Liver (tissue), 9 donors: Measurements from ENCODE around the gene WFDC12. TPM values are rescaled to one million over a fixed set of nuclear protein-coding genes. Genes with fewer than 3 reads are reported as not detected.

Experiments used
- DNase-seq: peaks from one replicate; pipeline ENCODE4 v3.0.0-alpha.2; 2017; ENCODE audit warnings: low spot score
- H3K27ac ChIP-seq, 2 donors: one replicate each; pipeline ENCODE4 v1.7.0; 2013; ENCODE audit warnings: inconsistent platforms in 2 of 2, low read length in 2 of 2, control low read depth in 1 of 2, low read depth in 1 of 2, mild to moderate bottlenecking in 1 of 2
- H3K27me3 ChIP-seq, 4 donors: one replicate each; pipeline versions ENCODE4 v1.6.1 to v1.7.0; 2013; ENCODE audit warnings: low read length in 3 of 4, inconsistent platforms in 1 of 4, mild to moderate bottlenecking in 1 of 4, moderate library complexity in 1 of 4; ENCODE audit not compliant: control insufficient read depth in 4 of 4, insufficient read depth in 4 of 4
- H3K36me3 ChIP-seq, 4 donors: one replicate each; pipeline versions ENCODE4 v1.6.1 to v1.7.0; 2013; ENCODE audit warnings: low read length in 3 of 4, mild to moderate bottlenecking in 3 of 4, low read depth in 1 of 4, moderate library complexity in 1 of 4; ENCODE audit not compliant: control insufficient read depth in 4 of 4, insufficient read depth in 3 of 4
- H3K4me1 ChIP-seq, 4 donors: one replicate each; pipeline versions ENCODE4 v1.6.1 to v1.7.0; 2013; ENCODE audit warnings: low read length in 3 of 4, mild to moderate bottlenecking in 3 of 4, moderate library complexity in 1 of 4; ENCODE audit not compliant: control insufficient read depth in 4 of 4, insufficient read depth in 4 of 4
- H3K4me3 ChIP-seq, 3 donors: one replicate each; pipeline versions ENCODE4 v1.6.1 to v1.7.0; 2013; ENCODE audit warnings: low read length in 3 of 3, control low read depth in 1 of 3, low read depth in 1 of 3, mild to moderate bottlenecking in 1 of 3
- H3K9ac ChIP-seq, 2 donors: one replicate each; pipeline ENCODE4 v1.7.0; 2013; ENCODE audit warnings: low read length in 2 of 2, mild to moderate bottlenecking in 2 of 2, moderate library complexity in 2 of 2, control low read depth in 1 of 2, low read depth in 1 of 2
- H3K9me3 ChIP-seq, 4 donors: one replicate each; pipeline versions ENCODE4 v1.6.1 to v1.7.0; 2013; ENCODE audit warnings: low read length in 3 of 4; ENCODE audit not compliant: control insufficient read depth in 4 of 4
- EGR1 ChIP-seq, 2 donors: IDR thresholded peaks; 2 replicates each; pipeline ENCODE4 v1.6.1; 2016 to 2018; ENCODE audit warnings: antibody characterized with exemption in 2 of 2, low read depth in 2 of 2
- FOXA1 ChIP-seq: IDR thresholded peaks from 2 replicates; pipeline ENCODE4 v1.6.1; 2016; ENCODE audit warnings: antibody characterized with exemption
- FOXA2 ChIP-seq: IDR thresholded peaks from 2 replicates; pipeline ENCODE4 v1.6.1; 2016; ENCODE audit warnings: antibody characterized with exemption
- GABPA ChIP-seq, 2 donors: IDR thresholded peaks in 1 of 2; conservative IDR thresholded peaks in 1 of 2; 2 replicates each; pipeline ENCODE4 v1.6.1; 2016; ENCODE audit warnings: antibody characterized with exemption in 2 of 2, mild to moderate bottlenecking in 1 of 2, moderate library complexity in 1 of 2
- HNF4A ChIP-seq, 2 donors: conservative IDR thresholded peaks; 2 replicates each; pipeline ENCODE4 v1.6.1; 2016; ENCODE audit warnings: antibody characterized with exemption in 2 of 2, mild to moderate bottlenecking in 2 of 2
- HNF4G ChIP-seq: IDR thresholded peaks from 2 replicates; pipeline ENCODE4 v1.6.1; 2016; ENCODE audit warnings: antibody characterized with exemption
- JUND ChIP-seq, 2 donors: IDR thresholded peaks; 2 replicates each; pipeline ENCODE4 v1.6.1; 2016; ENCODE audit warnings: antibody characterized with exemption in 2 of 2
- NR2F2 ChIP-seq: IDR thresholded peaks from 2 replicates; pipeline ENCODE4 v1.6.1; 2016; ENCODE audit warnings: antibody characterized with exemption
- RAD21 ChIP-seq, 2 donors: IDR thresholded peaks; 2 replicates each; pipeline ENCODE4 v1.6.1; 2016; ENCODE audit warnings: antibody characterized with exemption in 2 of 2, mild to moderate bottlenecking in 2 of 2
- RXRA ChIP-seq, 2 donors: IDR thresholded peaks; 2 replicates each; pipeline ENCODE4 v1.6.1; 2017 to 2018; ENCODE audit warnings: antibody characterized with exemption in 2 of 2, mild to moderate bottlenecking in 1 of 2
- SP1 ChIP-seq: IDR thresholded peaks from 2 replicates; pipeline ENCODE4 v1.6.1; 2018; ENCODE audit warnings: antibody characterized with exemption, mild to moderate bottlenecking
- TAF1 ChIP-seq: conservative IDR thresholded peaks from 2 replicates; pipeline ENCODE4 v1.6.1; 2016; ENCODE audit warnings: antibody characterized with exemption, mild to moderate bottlenecking
- YY1 ChIP-seq: IDR thresholded peaks from 2 replicates; pipeline ENCODE4 v1.6.1; 2016; ENCODE audit warnings: antibody characterized with exemption, mild to moderate bottlenecking
- WGBS: extraction: QIAGEN DNeasy Blood & Tissue Kit; methylation state at CpG from one replicate; pipeline ENCODE4 v1.1.7; 2013; 5-methylcytosine and 5-hydroxymethylcytosine counted together
- polyA plus RNA-seq, 2 donors: library from polyadenylated mRNA; stranded (reverse) in 1 of 2; unstranded in 1 of 2; fragments of 200-250 nt in 1 of 2; fragments of >200 nt in 1 of 2; fragmentation: Nextera tagmentation in 1 of 2; extraction: Ambion mirVana in 1 of 2; gene quantifications; one replicate each; pipeline versions ENCODE4 v1.2.1 to v1.2.3, GENCODE V29; 2013 to 2015
- total RNA-seq, 2 donors: library from RNA; depleted of rRNA; stranded (reverse); fragments of >200 nt; gene quantifications; one replicate each; pipeline ENCODE4 v1.2.3, GENCODE V29; 2014
- TF ChIP-seq, protein P1 (sequence below): fragments of 150-350 bp; IDR thresholded peaks from 2 replicates; pipeline ENCODE4 v1.5.1; 2017; ENCODE audit warnings: improper control_type of control experiment, low read depth, low read length; ENCODE audit not compliant: missing input control
- TF ChIP-seq, protein P2 (sequence below): IDR thresholded peaks from 2 replicates; pipeline ENCODE4 v1.6.1; 2016; ENCODE audit warnings: antibody characterized with exemption
- TF ChIP-seq, protein P3 (sequence below): IDR thresholded peaks from 2 replicates; pipeline ENCODE4 v1.6.1; 2016; ENCODE audit warnings: antibody characterized with exemption
- TF ChIP-seq, protein P4 (sequence below): IDR thresholded peaks from 2 replicates; pipeline ENCODE4 v1.6.1; 2016; ENCODE audit warnings: antibody characterized with exemption, mild to moderate bottlenecking
- TF ChIP-seq, protein P5 (sequence below): IDR thresholded peaks from 2 replicates; pipeline ENCODE4 v1.6.1; 2016; ENCODE audit warnings: antibody characterized with exemption
- donor health status: healthy.
- donor health status: healthy.
- donor health status: healthy.
- donor health status: healthy.
- donor health status: healthy.

WFDC12 gene
- total and polyA plus RNA-seq, 4 donors = not detected

DNA sequence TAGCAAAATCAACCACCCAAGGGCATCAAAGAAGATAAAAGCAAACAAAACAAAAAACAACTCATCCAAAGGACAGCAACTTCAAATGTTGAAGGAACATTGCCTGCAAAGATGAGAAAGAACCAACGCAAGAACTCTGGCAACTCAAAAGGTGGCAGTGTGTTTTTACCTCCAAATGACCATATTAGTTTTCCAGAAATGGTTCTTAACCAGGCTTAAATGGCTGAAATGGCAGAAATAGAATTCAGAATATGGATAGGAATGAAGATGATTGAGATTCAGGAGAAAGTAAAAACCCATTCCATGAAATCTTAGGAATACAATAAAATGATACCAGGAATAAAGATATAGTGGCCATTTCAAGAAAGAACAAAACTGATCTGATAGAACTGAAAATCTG lies 40.6 kb upstream of the WFDC12 start (continued):
- TF ChIP-seq, protein P1, sequence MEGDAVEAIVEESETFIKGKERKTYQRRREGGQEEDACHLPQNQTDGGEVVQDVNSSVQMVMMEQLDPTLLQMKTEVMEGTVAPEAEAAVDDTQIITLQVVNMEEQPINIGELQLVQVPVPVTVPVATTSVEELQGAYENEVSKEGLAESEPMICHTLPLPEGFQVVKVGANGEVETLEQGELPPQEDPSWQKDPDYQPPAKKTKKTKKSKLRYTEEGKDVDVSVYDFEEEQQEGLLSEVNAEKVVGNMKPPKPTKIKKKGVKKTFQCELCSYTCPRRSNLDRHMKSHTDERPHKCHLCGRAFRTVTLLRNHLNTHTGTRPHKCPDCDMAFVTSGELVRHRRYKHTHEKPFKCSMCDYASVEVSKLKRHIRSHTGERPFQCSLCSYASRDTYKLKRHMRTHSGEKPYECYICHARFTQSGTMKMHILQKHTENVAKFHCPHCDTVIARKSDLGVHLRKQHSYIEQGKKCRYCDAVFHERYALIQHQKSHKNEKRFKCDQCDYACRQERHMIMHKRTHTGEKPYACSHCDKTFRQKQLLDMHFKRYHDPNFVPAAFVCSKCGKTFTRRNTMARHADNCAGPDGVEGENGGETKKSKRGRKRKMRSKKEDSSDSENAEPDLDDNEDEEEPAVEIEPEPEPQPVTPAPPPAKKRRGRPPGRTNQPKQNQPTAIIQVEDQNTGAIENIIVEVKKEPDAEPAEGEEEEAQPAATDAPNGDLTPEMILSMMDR = no peak
- TF ChIP-seq HNF4A (conservative IDR thresholded peaks at IDR 0.05) = no peak

DNA sequence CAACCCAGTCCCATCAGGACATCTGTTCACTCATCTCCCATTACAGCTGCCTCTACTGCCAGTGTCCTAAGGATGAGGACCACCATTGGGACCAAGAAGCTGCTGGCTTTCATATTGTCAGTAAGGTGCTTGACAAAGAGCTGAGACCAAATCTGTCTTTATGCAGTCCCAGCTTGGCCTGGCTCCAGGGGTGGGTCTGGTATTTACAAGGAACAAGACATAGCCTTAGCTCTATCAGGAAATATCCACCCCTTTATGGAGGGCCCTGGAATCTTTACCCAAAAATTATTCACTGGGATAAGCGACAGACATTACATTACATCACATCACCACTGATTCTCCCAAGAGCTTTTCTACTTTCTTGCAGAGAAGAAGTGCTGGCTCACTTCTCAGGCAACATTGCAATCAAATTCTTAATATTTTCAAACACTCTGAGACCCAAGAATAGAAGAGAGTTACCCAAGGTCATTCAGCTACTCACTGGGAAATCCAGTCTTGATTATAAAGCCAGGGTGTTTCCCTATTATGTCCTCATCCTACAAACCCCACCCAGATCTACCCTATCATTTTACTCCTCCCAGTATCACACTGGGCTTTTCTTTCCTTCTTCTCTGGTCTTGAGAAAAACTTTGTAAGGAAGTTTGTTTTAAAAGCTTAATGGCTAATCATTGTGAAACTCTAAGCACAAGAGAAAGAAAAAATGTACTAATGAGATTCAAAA lies 39.0 kb upstream of the WFDC12 start:
- no peak overlapping the region for H3K9ac ChIP-seq
- H3K27me3 ChIP-seq = peaks cover 0 to 4% (median under 1%) of the 10 kb centered on the region in 4 donors
- H3K36me3 ChIP-seq = no peaks in the 10 kb centered on the region
- no peak for TF ChIP-seq FOXA2
- WGBS = 54% methylated on average over 1 of the region's 1 CpG
- no peak overlapping the region for H3K27ac ChIP-seq
- no peaks in the 10 kb centered on the region for H3K4me1 ChIP-seq
- peaks cover 0 to 6% (median 5%) of the 10 kb centered on the region in 4 donors for H3K9me3 ChIP-seq
- no peak overlapping the region for H3K4me3 ChIP-seq
- no peak for DNase-seq

DNA sequence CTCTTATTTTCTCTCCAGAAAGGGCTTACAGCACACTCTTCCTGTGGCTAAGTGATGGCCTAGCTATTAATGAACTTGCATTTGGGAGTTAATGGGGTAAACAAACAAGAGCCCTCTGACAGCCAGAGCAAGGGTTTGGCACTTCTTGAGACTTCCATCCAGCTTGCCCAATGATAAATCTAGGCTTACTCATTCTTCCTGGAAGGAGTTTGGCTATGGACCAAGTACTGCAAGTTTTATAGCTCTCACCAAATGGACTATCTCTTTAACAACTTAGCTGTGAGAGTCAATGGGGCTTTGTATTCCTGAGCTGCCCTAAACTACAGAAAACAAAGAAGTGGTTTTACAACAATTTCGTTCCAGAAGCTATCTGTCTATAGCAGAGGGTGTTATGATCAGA lies 33.7 kb upstream of the WFDC12 start:
- WGBS = 28% methylated on average over 1 of the region's 1 CpG
- TF ChIP-seq, protein P2, sequence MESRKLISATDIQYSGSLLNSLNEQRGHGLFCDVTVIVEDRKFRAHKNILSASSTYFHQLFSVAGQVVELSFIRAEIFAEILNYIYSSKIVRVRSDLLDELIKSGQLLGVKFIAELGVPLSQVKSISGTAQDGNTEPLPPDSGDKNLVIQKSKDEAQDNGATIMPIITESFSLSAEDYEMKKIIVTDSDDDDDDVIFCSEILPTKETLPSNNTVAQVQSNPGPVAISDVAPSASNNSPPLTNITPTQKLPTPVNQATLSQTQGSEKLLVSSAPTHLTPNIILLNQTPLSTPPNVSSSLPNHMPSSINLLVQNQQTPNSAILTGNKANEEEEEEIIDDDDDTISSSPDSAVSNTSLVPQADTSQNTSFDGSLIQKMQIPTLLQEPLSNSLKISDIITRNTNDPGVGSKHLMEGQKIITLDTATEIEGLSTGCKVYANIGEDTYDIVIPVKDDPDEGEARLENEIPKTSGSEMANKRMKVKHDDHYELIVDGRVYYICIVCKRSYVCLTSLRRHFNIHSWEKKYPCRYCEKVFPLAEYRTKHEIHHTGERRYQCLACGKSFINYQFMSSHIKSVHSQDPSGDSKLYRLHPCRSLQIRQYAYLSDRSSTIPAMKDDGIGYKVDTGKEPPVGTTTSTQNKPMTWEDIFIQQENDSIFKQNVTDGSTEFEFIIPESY = no peak
- no peak for TF ChIP-seq YY1
- TF ChIP-seq RXRA (IDR thresholded peaks at IDR 0.05) = no peak
- no peak for TF ChIP-seq GABPA (IDR thresholded peaks at IDR 0.05 in 1 of 2, conservative IDR thresholded peaks at IDR 0.05 in 1 of 2)
- TF ChIP-seq FOXA1 = no peak
- no peak for TF ChIP-seq TAF1
- TF ChIP-seq, protein P3, sequence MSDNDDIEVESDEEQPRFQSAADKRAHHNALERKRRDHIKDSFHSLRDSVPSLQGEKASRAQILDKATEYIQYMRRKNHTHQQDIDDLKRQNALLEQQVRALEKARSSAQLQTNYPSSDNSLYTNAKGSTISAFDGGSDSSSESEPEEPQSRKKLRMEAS = no peak
- TF ChIP-seq EGR1 (IDR thresholded peaks at IDR 0.05; ENCODE audit: low read depth in 2 of 2) = no peak
- TF ChIP-seq JUND (IDR thresholded peaks at IDR 0.05) = no peak
- TF ChIP-seq, protein P4, sequence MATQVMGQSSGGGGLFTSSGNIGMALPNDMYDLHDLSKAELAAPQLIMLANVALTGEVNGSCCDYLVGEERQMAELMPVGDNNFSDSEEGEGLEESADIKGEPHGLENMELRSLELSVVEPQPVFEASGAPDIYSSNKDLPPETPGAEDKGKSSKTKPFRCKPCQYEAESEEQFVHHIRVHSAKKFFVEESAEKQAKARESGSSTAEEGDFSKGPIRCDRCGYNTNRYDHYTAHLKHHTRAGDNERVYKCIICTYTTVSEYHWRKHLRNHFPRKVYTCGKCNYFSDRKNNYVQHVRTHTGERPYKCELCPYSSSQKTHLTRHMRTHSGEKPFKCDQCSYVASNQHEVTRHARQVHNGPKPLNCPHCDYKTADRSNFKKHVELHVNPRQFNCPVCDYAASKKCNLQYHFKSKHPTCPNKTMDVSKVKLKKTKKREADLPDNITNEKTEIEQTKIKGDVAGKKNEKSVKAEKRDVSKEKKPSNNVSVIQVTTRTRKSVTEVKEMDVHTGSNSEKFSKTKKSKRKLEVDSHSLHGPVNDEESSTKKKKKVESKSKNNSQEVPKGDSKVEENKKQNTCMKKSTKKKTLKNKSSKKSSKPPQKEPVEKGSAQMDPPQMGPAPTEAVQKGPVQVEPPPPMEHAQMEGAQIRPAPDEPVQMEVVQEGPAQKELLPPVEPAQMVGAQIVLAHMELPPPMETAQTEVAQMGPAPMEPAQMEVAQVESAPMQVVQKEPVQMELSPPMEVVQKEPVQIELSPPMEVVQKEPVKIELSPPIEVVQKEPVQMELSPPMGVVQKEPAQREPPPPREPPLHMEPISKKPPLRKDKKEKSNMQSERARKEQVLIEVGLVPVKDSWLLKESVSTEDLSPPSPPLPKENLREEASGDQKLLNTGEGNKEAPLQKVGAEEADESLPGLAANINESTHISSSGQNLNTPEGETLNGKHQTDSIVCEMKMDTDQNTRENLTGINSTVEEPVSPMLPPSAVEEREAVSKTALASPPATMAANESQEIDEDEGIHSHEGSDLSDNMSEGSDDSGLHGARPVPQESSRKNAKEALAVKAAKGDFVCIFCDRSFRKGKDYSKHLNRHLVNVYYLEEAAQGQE = no peak
- TF ChIP-seq SP1 = no peak
- TF ChIP-seq RAD21 (IDR thresholded peaks at IDR 0.05) = no peak
- TF ChIP-seq NR2F2 = no peak
- TF ChIP-seq, protein P1 = no peak
- TF ChIP-seq, protein P5, sequence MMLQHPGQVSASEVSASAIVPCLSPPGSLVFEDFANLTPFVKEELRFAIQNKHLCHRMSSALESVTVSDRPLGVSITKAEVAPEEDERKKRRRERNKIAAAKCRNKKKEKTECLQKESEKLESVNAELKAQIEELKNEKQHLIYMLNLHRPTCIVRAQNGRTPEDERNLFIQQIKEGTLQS = no peak
- no peak for TF ChIP-seq HNF4A (conservative IDR thresholded peaks at IDR 0.05)
- no peak for TF ChIP-seq HNF4G
- TF ChIP-seq FOXA2 = no peak
- Histone ChIP-seq H3K9ac (no peak overlapping the region), H3K27ac (no peak overlapping the region), H3K4me1 (no peaks in the 10 kb centered on the region), H3K27me3 (no peaks in the 10 kb centered on the region), H3K36me3 (no peaks in the 10 kb centered on the region), H3K9me3 (peaks cover 0 to 8% (median 4%) of the 10 kb centered on the region in 4 donors), H3K4me3 (no peak overlapping the region)
- no peak for DNase-seq
